CD4-positive, alpha-beta memory T cell (primary cell): ENCODE measurements around the gene MED14. TPM values are rescaled to one million over a fixed set of nuclear protein-coding genes. Genes with fewer than 3 reads are reported as not detected.
A peak's percentile ranks its signal among the peaks of the same experiment; 100 is the strongest.

Source experiments
- CTCF ChIA-PET: fragments of 350-600 bp; sonication (Branson Sonifier 250); formaldehyde crosslinking; loops from one replicate; lab custom pipeline; 2021; ENCODE audit warnings: inconsistent platforms; ENCODE audit not compliant: partially characterized antibody; lab: Charles Lee
- POLR2A ChIA-PET: fragments of 350-600 bp; sonication (Branson Sonifier 250); formaldehyde crosslinking; loops from one replicate; lab custom pipeline; 2021; ENCODE audit not compliant: partially characterized antibody; lab: Charles Lee
- DNase-seq, 5 donors: peaks; one replicate each; pipeline versions ENCODE4 v3.0.0 to v3.0.0-alpha.2; 2020 to 2022; ENCODE audit warnings: mixed read lengths in 1 of 5
- H3K27ac ChIP-seq: one replicate; pipeline ENCODE4 v1.7.0; 2013; ENCODE audit warnings: low read depth, low read length
- H3K27me3 ChIP-seq: 2 replicates; pipeline ENCODE4 v1.7.0; 2013; ENCODE audit warnings: mild to moderate bottlenecking, low read length, moderate library complexity; ENCODE audit not compliant: insufficient read depth
- H3K36me3 ChIP-seq: 2 replicates; pipeline ENCODE4 v1.7.0; 2013; ENCODE audit warnings: mild to moderate bottlenecking, low read length, moderate library complexity; ENCODE audit not compliant: insufficient read depth
- H3K4me1 ChIP-seq: 2 replicates; pipeline ENCODE4 v1.7.0; 2013; ENCODE audit warnings: mild to moderate bottlenecking, low read length, moderate library complexity; ENCODE audit not compliant: insufficient read depth
- H3K4me3 ChIP-seq, 2 donors: one replicate each; pipeline ENCODE4 v1.7.0; 2013; ENCODE audit warnings: low read length in 2 of 2, mild to moderate bottlenecking in 1 of 2
- H3K9me3 ChIP-seq, 2 donors: one replicate each; pipeline ENCODE4 v1.7.0; 2013; ENCODE audit warnings: low read length in 2 of 2, control low read depth in 1 of 2; ENCODE audit not compliant: control insufficient read depth in 1 of 2
- H3K27ac Mint-ChIP-seq, 7 donors: one replicate each; pipeline ENCODE4 v1.8.0; 2020 to 2021; ENCODE audit warnings: mixed read lengths in 7 of 7, mild to moderate bottlenecking in 6 of 7, inconsistent platforms in 3 of 7, moderate library complexity in 3 of 7
- H3K27me3 Mint-ChIP-seq, 2 donors: one replicate each; pipeline ENCODE4 v1.8.0; 2020 to 2021; ENCODE audit warnings: mixed read lengths in 2 of 2
- H3K36me3 Mint-ChIP-seq, 2 donors: one replicate each; pipeline ENCODE4 v1.8.0; 2020 to 2021; ENCODE audit warnings: mixed read lengths in 2 of 2, inconsistent platforms in 1 of 2, mild to moderate bottlenecking in 1 of 2
- H3K4me1 Mint-ChIP-seq, 4 donors: one replicate each; pipeline ENCODE4 v1.8.0; 2020 to 2021; ENCODE audit warnings: mixed read lengths in 4 of 4, mild to moderate bottlenecking in 1 of 4
- H3K4me3 Mint-ChIP-seq, 8 donors: one replicate each; pipeline ENCODE4 v1.8.0; 2020 to 2021; ENCODE audit warnings: mixed read lengths in 8 of 8, mild to moderate bottlenecking in 7 of 8, moderate library complexity in 6 of 8, inconsistent platforms in 3 of 8
- H3K9me3 Mint-ChIP-seq, 8 donors: one replicate each; pipeline ENCODE4 v1.8.0; 2020 to 2021; ENCODE audit warnings: mixed read lengths in 8 of 8, mild to moderate bottlenecking in 5 of 8, inconsistent platforms in 3 of 8, moderate library complexity in 1 of 8
- intact Hi-C: fragments of 100-400 bp; cut with micrococcal nuclease; formaldehyde crosslinking; loops from one replicate; pipeline ENCODE4 v1.15.1; 2023
- polyA plus RNA-seq, 2 donors: library from polyadenylated mRNA; unstranded; fragments of 300-500 nt; fragmentation: Illumina TruSeq; gene quantifications; one replicate each; pipeline ENCODE4 v1.2.3, GENCODE V29; 2021
- total RNA-seq, 2 experiments: library from RNA; stranded (reverse); gene quantifications; one replicate each; pipeline ENCODE4 v1.2.3, GENCODE V29; 2021

Gene MED14
- total and polyA plus RNA-seq, 4 experiments from 2014 or later: 3.9 to 39.0 (median 25.6) TPM

- H3K4me1 ChIP-seq: peaks cover 11% of the 10 kb centered on the region
- ChIA-PET POLR2A (no interaction called here), CTCF (interaction anchor here (1.0 to 2.7 kb wide), 3 partner anchors 11 to 120 kb away, joined by 3 to 11 read pairs (median 4); no protein-coding TSS in a partner anchor)
- H3K27ac ChIP-seq: no peak overlapping the region
- intact Hi-C loops: no loop called here
- no peak overlapping the region for H3K4me3 Mint-ChIP-seq
- no peak overlapping the region for H3K4me3 ChIP-seq
- H3K9me3 Mint-ChIP-seq: no peaks in the 10 kb centered on the region
- H3K36me3 ChIP-seq: peaks cover 18% of the 10 kb centered on the region
- H3K36me3 Mint-ChIP-seq: peaks cover 57% of the 10 kb centered on the region in 2 donors
- peaks cover 2 to 12% (median 5%) of the 10 kb centered on the region in 4 donors for H3K4me1 Mint-ChIP-seq
- DNase-seq: no peak
- H3K27me3 Mint-ChIP-seq: no peaks in the 10 kb centered on the region
- H3K9me3 ChIP-seq: no peaks in the 10 kb centered on the region
- H3K27ac Mint-ChIP-seq: peak overlapping the region in 4 of 7 donors; percentile 0 to 82 (median 46)
- no peaks in the 10 kb centered on the region for H3K27me3 ChIP-seq
Measured at GRCh38 chrX:40663880-40664630, 71.3 kb downstream of the MED14 start.

GRCh38 chrX:40663078-40663740, 72.1 kb downstream of the MED14 start:
- Histone ChIP-seq H3K9me3 (no peaks in the 10 kb centered on the region), H3K27me3 (no peaks in the 10 kb centered on the region), H3K27ac (no peak overlapping the region), H3K36me3 (peaks cover 18% of the 10 kb centered on the region), H3K4me3 (no peak overlapping the region), H3K4me1 (peaks cover 11% of the 10 kb centered on the region)
- Mint-ChIP-seq H3K4me1 (peaks cover 2 to 12% (median 5%) of the 10 kb centered on the region in 4 donors), H3K36me3 (peaks cover 50 to 57% of the 10 kb centered on the region in 2 donors), H3K27me3 (no peaks in the 10 kb centered on the region), H3K4me3 (no peak overlapping the region), H3K27ac (peak overlapping the region in 6 of 7 donors; percentile 31 to 86 (median 56)), H3K9me3 (no peaks in the 10 kb centered on the region)
- ChIA-PET POLR2A (no interaction called here), CTCF (interaction anchor here (0.6 to 2.7 kb wide), 5 partner anchors 10 to 881 kb away, joined by 3 to 11 read pairs (median 5); no protein-coding TSS in a partner anchor)
- intact Hi-C loops: no loop called here
- DNase-seq: peak in 1 of 5 donors; percentile 10

GRCh38 chrX:40661489-40661888, 73.9 kb downstream of the MED14 start:
- Histone ChIP-seq H3K4me3 (no peak overlapping the region), H3K36me3 (peaks cover 18% of the 10 kb centered on the region), H3K27me3 (no peaks in the 10 kb centered on the region), H3K27ac (no peak overlapping the region), H3K4me1 (peaks cover 11% of the 10 kb centered on the region), H3K9me3 (no peaks in the 10 kb centered on the region)
- no peak overlapping the region for H3K27ac Mint-ChIP-seq
- ChIA-PET POLR2A (no interaction called here), CTCF (interaction anchor here (1.6 to 1.8 kb wide), 2 partner anchors 10 to 133 kb away, joined by 5 read pairs; no protein-coding TSS in a partner anchor)
- DNase-seq: no peak
- peaks cover 44 to 49% of the 10 kb centered on the region in 2 donors for H3K36me3 Mint-ChIP-seq
- no peaks in the 10 kb centered on the region for H3K27me3 Mint-ChIP-seq
- H3K4me3 Mint-ChIP-seq: no peak overlapping the region
- no peaks in the 10 kb centered on the region for H3K9me3 Mint-ChIP-seq
- intact Hi-C loops: no loop called here
- peaks cover 2 to 12% (median 5%) of the 10 kb centered on the region in 4 donors for H3K4me1 Mint-ChIP-seq

- Histone ChIP-seq H3K36me3 (peaks cover 18% of the 10 kb centered on the region), H3K27me3 (no peaks in the 10 kb centered on the region), H3K9me3 (no peaks in the 10 kb centered on the region), H3K4me3 (no peak overlapping the region), H3K4me1 (peaks cover 11% of the 10 kb centered on the region), H3K27ac (no peak overlapping the region)
- Mint-ChIP-seq H3K4me3 (no peak overlapping the region), H3K4me1 (peaks cover 2 to 12% (median 5%) of the 10 kb centered on the region in 4 donors), H3K9me3 (no peaks in the 10 kb centered on the region), H3K27me3 (no peaks in the 10 kb centered on the region), H3K27ac (no peak overlapping the region), H3K36me3 (peaks cover 40% of the 10 kb centered on the region in 2 donors)
- intact Hi-C loops: no loop called here
- DNase-seq: no peak
- ChIA-PET CTCF (no interaction called here), POLR2A (no interaction called here)
Measured at GRCh38 chrX:40660381-40660780, 75.0 kb downstream of the MED14 start.

- Histone ChIP-seq H3K27me3 (no peaks in the 10 kb centered on the region), H3K27ac (no peak overlapping the region), H3K4me3 (no peak overlapping the region), H3K4me1 (no peaks in the 10 kb centered on the region), H3K9me3 (no peaks in the 10 kb centered on the region), H3K36me3 (peaks cover 4% of the 10 kb centered on the region)
- Mint-ChIP-seq H3K27ac (peak overlapping the region in 2 of 7 donors; percentile 17 to 41), H3K4me1 (peaks cover 0 to 7% (median 2%) of the 10 kb centered on the region in 4 donors), H3K9me3 (no peaks in the 10 kb centered on the region), H3K27me3 (no peaks in the 10 kb centered on the region), H3K4me3 (no peak overlapping the region), H3K36me3 (peaks cover 17 to 30% of the 10 kb centered on the region in 2 donors)
- DNase-seq: no peak
- ChIA-PET CTCF (interaction anchor here (1.1 to 4.7 kb wide), 3 partner anchors 10 to 141 kb away, joined by 3 to 88 read pairs (median 26); no protein-coding TSS in a partner anchor), POLR2A (no interaction called here)
- intact Hi-C loops: loop anchor here (5.0 kb wide), 2 partner anchors 224 to 464 kb away; no protein-coding TSS in a partner anchor
Measured at GRCh38 chrX:40653535-40653934, 81.8 kb downstream of the MED14 start.

GRCh38 chrX:40652664-40653063, 82.7 kb downstream of the MED14 start:
- no peaks in the 10 kb centered on the region for H3K27me3 Mint-ChIP-seq
- H3K36me3 ChIP-seq: peaks cover 4% of the 10 kb centered on the region
- H3K27me3 ChIP-seq: no peaks in the 10 kb centered on the region
- H3K27ac ChIP-seq: no peak overlapping the region
- ChIA-PET CTCF (interaction anchor here (0.5 to 4.7 kb wide), 9 partner anchors 11 to 433 kb away, joined by 3 to 88 read pairs (median 5); partner anchors contain the start of genes MED14 and USP9X), POLR2A (no interaction called here)
- DNase-seq: no peak
- intact Hi-C loops: loop anchor here (5.0 kb wide), 2 partner anchors 225 to 465 kb away; no protein-coding TSS in a partner anchor
- H3K4me1 Mint-ChIP-seq: peaks cover 0 to 16% (median 3%) of the 10 kb centered on the region in 4 donors
- peaks cover 17 to 30% of the 10 kb centered on the region in 2 donors for H3K36me3 Mint-ChIP-seq
- H3K4me3 Mint-ChIP-seq: no peak overlapping the region
- H3K4me3 ChIP-seq: no peak overlapping the region
- H3K9me3 ChIP-seq: no peaks in the 10 kb centered on the region
- H3K9me3 Mint-ChIP-seq: peaks cover 0 to under 1% (median 0%) of the 10 kb centered on the region in 8 donors
- peaks cover 5% of the 10 kb centered on the region for H3K4me1 ChIP-seq
- peak overlapping the region in 2 of 7 donors; percentile 42 to 47 for H3K27ac Mint-ChIP-seq
